MCF 10A (cell line): ENCODE data around the gene DNAJC17. TPM values are rescaled to one million over a fixed set of nuclear protein-coding genes. Genes with fewer than 3 reads are reported as not detected.

Experiments
- BruUV-seq: library from RNA; stranded (reverse); fragments of 400-500 nt; replicated peaks from 2 replicates; lab custom pipeline; 2021; lab: Mats Ljungman, UMichigan
- CTCF ChIA-PET: fragments of 300-600 bp; sonication (Branson Sonifier 250); formaldehyde crosslinking; extraction: SDS; loops from one replicate; lab custom pipeline; 2021; ENCODE audit warnings: antibody characterized with exemption, inconsistent platforms; lab: Yijun Ruan, JAX
- POLR2A ChIA-PET: fragments of 300-600, 350-650 bp; sonication (Branson Sonifier 250); formaldehyde crosslinking; extraction: SDS; loops from one replicate; lab custom pipeline; 2020; ENCODE audit warnings: antibody characterized with exemption, inconsistent platforms; lab: Yijun Ruan, JAX
- DNase-seq: peaks from one replicate; pipeline ENCODE4 v3.0.0-alpha.2; 2018; ENCODE audit not compliant: unreplicated experiment
- H3K27ac Mint-ChIP-seq: one replicate; pipeline ENCODE4 v1.8.0; 2022; ENCODE audit warnings: mild to moderate bottlenecking, low read depth, mixed read lengths; ENCODE audit not compliant: unreplicated experiment
- H3K27me3 Mint-ChIP-seq: one replicate; pipeline ENCODE4 v1.8.0; 2022; ENCODE audit warnings: mixed read lengths; ENCODE audit not compliant: insufficient read depth, unreplicated experiment
- H3K36me3 Mint-ChIP-seq: one replicate; pipeline ENCODE4 v1.8.0; 2022; ENCODE audit warnings: mild to moderate bottlenecking, moderate library complexity, mixed read lengths; ENCODE audit not compliant: insufficient read depth, unreplicated experiment
- H3K4me1 Mint-ChIP-seq: one replicate; pipeline ENCODE4 v1.8.0; 2022; ENCODE audit warnings: mixed read lengths; ENCODE audit not compliant: insufficient read depth, unreplicated experiment
- H3K4me3 Mint-ChIP-seq: one replicate; pipeline ENCODE4 v1.8.0; 2022; ENCODE audit warnings: mild to moderate bottlenecking, moderate library complexity, mixed read lengths; ENCODE audit not compliant: unreplicated experiment
- H3K9me3 Mint-ChIP-seq: one replicate; pipeline ENCODE4 v1.8.0; 2022; ENCODE audit warnings: mixed read lengths; ENCODE audit not compliant: unreplicated experiment
- CTCF ChIP-seq: fragments of 200-600 bp; IDR thresholded peaks from one replicate; pipeline ENCODE4 v1.8.0; 2022; ENCODE audit warnings: antibody characterized with exemption, mild to moderate bottlenecking; ENCODE audit not compliant: unreplicated experiment
- intact Hi-C: fragments of 100-400 bp; cut with micrococcal nuclease; formaldehyde crosslinking; loops from 2 replicates; pipeline ENCODE4 v1.14.1; 2022
- total RNA-seq: library from RNA; stranded (reverse); gene quantifications from 2 replicates; pipeline ENCODE4 v1.2.3, GENCODE V29; 2022

The DNAJC17 gene
- total RNA-seq, 1 experiment from 2014 or later, result 55.1 TPM

GRCh38 chr15:40776537-40777141, 30.6 kb downstream of the DNAJC17 start:
- BruUV-seq, result no TSS peak
- H3K27me3 Mint-ChIP-seq, result no peaks in the 10 kb centered on the region
- DNase-seq, result peak; percentile 96
- POLR2A ChIA-PET, result interaction anchor here (0.5 to 4.2 kb wide), 19 partner anchors 8 to 1516 kb away, joined by 3 to 28 read pairs (median 4); partner anchors contain the start of genes DNAJC17, GCHFR, RAD51 and SPINT1
- H3K9me3 Mint-ChIP-seq, result no peaks in the 10 kb centered on the region
- intact Hi-C loops, result no loop called here
- peak overlapping the region; percentile 72 for H3K27ac Mint-ChIP-seq
- H3K36me3 Mint-ChIP-seq, result peaks cover 66% of the 10 kb centered on the region
- CTCF ChIA-PET, result interaction anchor here (0.5 to 2.4 kb wide), 17 partner anchors 8 to 1974 kb away, joined by 3 to 18 read pairs (median 3); partner anchors contain the start of gene RHOV
- H3K4me3 Mint-ChIP-seq, result peak overlapping the region; percentile 57
- TF ChIP-seq CTCF, result no peak
- H3K4me1 Mint-ChIP-seq, result peaks cover 12% of the 10 kb centered on the region

- H3K4me1 Mint-ChIP-seq, result peaks cover 19% of the 10 kb centered on the region
- BruUV-seq, result no TSS peak
- H3K27ac Mint-ChIP-seq, result peak overlapping the region; percentile 72
- no peaks in the 10 kb centered on the region for H3K27me3 Mint-ChIP-seq
- peak overlapping the region; percentile 57 for H3K4me3 Mint-ChIP-seq
- no peak for DNase-seq
- H3K36me3 Mint-ChIP-seq, result peaks cover 72% of the 10 kb centered on the region
- no peaks in the 10 kb centered on the region for H3K9me3 Mint-ChIP-seq
- ChIA-PET CTCF (interaction anchor here (0.5 to 2.4 kb wide), 15 partner anchors 9 to 1975 kb away, joined by 3 to 18 read pairs (median 3); partner anchors contain the start of gene RHOV), POLR2A (interaction anchor here (0.5 to 4.2 kb wide), 14 partner anchors 7 to 535 kb away, joined by 3 to 28 read pairs (median 5); partner anchors contain the start of genes DNAJC17, GCHFR, RAD51 and SPINT1)
- intact Hi-C loops, result no loop called here
- TF ChIP-seq CTCF, result no peak
Measured at GRCh38 chr15:40775740-40776536, 31.3 kb downstream of the DNAJC17 start.

GRCh38 chr15:40775007-40775406, 32.3 kb downstream of the DNAJC17 start:
- Mint-ChIP-seq H3K4me1 (peaks cover 23% of the 10 kb centered on the region), H3K27ac (no peak overlapping the region), H3K36me3 (peaks cover 76% of the 10 kb centered on the region), H3K4me3 (no peak overlapping the region), H3K9me3 (no peaks in the 10 kb centered on the region), H3K27me3 (no peaks in the 10 kb centered on the region)
- ChIA-PET POLR2A (interaction anchor here (4.2 kb wide), 1 partner anchor 10 kb away, joined by 28 read pairs; the partner anchor contains the start of gene GCHFR), CTCF (interaction anchor here (0.8 kb wide), 1 partner anchor 96 kb away, joined by 4 read pairs; no protein-coding TSS in a partner anchor)
- intact Hi-C loops, result no loop called here
- DNase-seq, result no peak
- no TSS peak for BruUV-seq
- no peak for TF ChIP-seq CTCF

GRCh38 chr15:40773902-40774301, 33.4 kb downstream of the DNAJC17 start:
- TF ChIP-seq CTCF, result no peak
- no TSS peak for BruUV-seq
- Mint-ChIP-seq H3K9me3 (no peaks in the 10 kb centered on the region), H3K4me1 (peaks cover 34% of the 10 kb centered on the region), H3K27me3 (no peaks in the 10 kb centered on the region), H3K27ac (no peak overlapping the region), H3K4me3 (no peak overlapping the region), H3K36me3 (peaks cover 71% of the 10 kb centered on the region)
- POLR2A ChIA-PET, result interaction anchor here (1.4 kb wide), 1 partner anchor 9 kb away, joined by 3 read pairs; no protein-coding TSS in a partner anchor
- intact Hi-C loops, result no loop called here
- no peak for DNase-seq
- CTCF ChIA-PET, result interaction anchor here (0.8 to 1.8 kb wide), 3 partner anchors 9 to 95 kb away, joined by 3 to 5 read pairs (median 4); no protein-coding TSS in a partner anchor
